B cell (primary cell): ENCODE results near the gene PRKAB1. TPM values are rescaled to one million over a fixed set of nuclear protein-coding genes. Genes with fewer than 3 reads are reported as not detected.

Source experiments
- ATAC-seq: fragments of 200-7000 bp; cut with Tn5 transposase; one replicate; pipeline ENCODE4 v1.10.0; 2021; ENCODE audit warnings: low read depth, mild to moderate bottlenecking, moderate number of reproducible peaks, moderate library complexity
- CTCF ChIA-PET: fragments of 350-600 bp; sonication (Branson Sonifier 250); formaldehyde crosslinking; loops from one replicate; lab custom pipeline; 2021; ENCODE audit warnings: antibody characterized with exemption, inconsistent platforms; lab: Charles Lee
- POLR2A ChIA-PET: fragments of 350-600 bp; sonication (Branson Sonifier 250); formaldehyde crosslinking; loops from one replicate; lab custom pipeline; 2021; ENCODE audit warnings: antibody characterized with exemption; lab: Charles Lee
- DNase-seq: peaks from one replicate; pipeline ENCODE4 v3.0.0; 2013
- H2AFZ ChIP-seq: 2 replicates; pipeline ENCODE4 v1.6.1; 2012; ENCODE audit warnings: mild to moderate bottlenecking, low read depth, low read length; ENCODE audit not compliant: insufficient read depth, poor library complexity, severe bottlenecking
- H3K27ac ChIP-seq, 2 donors: 1 replicate in 1 of 2; 2 replicates in 1 of 2; pipeline ENCODE4 v1.5.1; 2012 to 2013; ENCODE audit warnings: low read length in 2 of 2, mild to moderate bottlenecking in 2 of 2, moderate library complexity in 1 of 2
- H3K27me3 ChIP-seq, 4 experiments: fragments of 200-600 bp in 1 of 4; sonication (generic) in 1 of 4; replicated peaks in 1 of 4; 1 replicate in 2 of 4; 2 replicates in 2 of 4; pipeline versions ENCODE4 v1.6.1 to v1.7.0; 2013 to 2016; ENCODE audit warnings: low read length in 3 of 4, mild to moderate bottlenecking in 2 of 4, mixed read lengths in 1 of 4, moderate library complexity in 1 of 4; ENCODE audit not compliant: insufficient read depth in 4 of 4, control insufficient read depth in 3 of 4; ENCODE audit errors: control extremely low read depth in 1 of 4
- H3K36me3 ChIP-seq, 2 experiments: replicated peaks in 1 of 2; 1 replicate in 1 of 2; 2 replicates in 1 of 2; pipeline versions ENCODE4 v1.6.1 to v1.7.1; 2013; ENCODE audit warnings: low read length in 1 of 2; ENCODE audit not compliant: insufficient read depth in 2 of 2, control insufficient read depth in 1 of 2; ENCODE audit errors: control extremely low read depth in 1 of 2, extremely low read depth in 1 of 2
- H3K4me1 ChIP-seq, 2 donors: fragments of 200-600 bp in 1 of 2; sonication (generic) in 1 of 2; 1 replicate in 1 of 2; 2 replicates in 1 of 2; pipeline versions ENCODE4 v1.5.1 to v1.6.1; 2013 to 2017; ENCODE audit warnings: low read length in 2 of 2; ENCODE audit not compliant: control insufficient read depth in 2 of 2, insufficient read depth in 2 of 2
- H3K4me2 ChIP-seq: replicated peaks from 2 replicates; pipeline ENCODE3; 2012; ENCODE audit warnings: mild to moderate bottlenecking, low read depth, low read length; ENCODE audit not compliant: poor library complexity, severe bottlenecking
- H3K4me3 ChIP-seq, 5 experiments: fragments of 200-600 bp in 1 of 5; sonication (generic) in 1 of 5; 1 replicate in 3 of 5; 2 replicates in 2 of 5; pipeline versions ENCODE4 v1.5.1 to v1.7.0; 2011 to 2016; ENCODE audit warnings: low read length in 4 of 5, mild to moderate bottlenecking in 4 of 5, low read depth in 2 of 5, control low read depth in 1 of 5, moderate library complexity in 1 of 5; ENCODE audit not compliant: insufficient read depth in 1 of 5; ENCODE audit errors: control extremely low read depth in 1 of 5, extremely low read depth in 1 of 5
- H3K79me2 ChIP-seq: fragments of 200-600 bp; sonication (generic); one replicate; pipeline ENCODE4 v1.6.0; 2016; ENCODE audit warnings: low read length; ENCODE audit not compliant: control insufficient read depth, insufficient read depth
- H3K9ac ChIP-seq: fragments of 200-600 bp; sonication (generic); 2 replicates; pipeline ENCODE4 v1.6.1; 2017; ENCODE audit warnings: mild to moderate bottlenecking, low read length, moderate library complexity
- H3K9me3 ChIP-seq, 3 donors: one replicate each; pipeline versions ENCODE4 v1.6.1 to v1.7.1; 2013; ENCODE audit warnings: low read length in 2 of 3; ENCODE audit not compliant: control insufficient read depth in 2 of 3, insufficient read depth in 1 of 3; ENCODE audit errors: control extremely low read depth in 1 of 3
- H4K20me1 ChIP-seq: 2 replicates; pipeline ENCODE4 v1.6.0; 2012; ENCODE audit warnings: mild to moderate bottlenecking, low read length; ENCODE audit not compliant: insufficient read depth, control insufficient read depth, poor library complexity, severe bottlenecking
- H3K27ac Mint-ChIP-seq: one replicate; pipeline ENCODE4 v1.8.0; 2021; ENCODE audit warnings: mixed read lengths
- H3K27me3 Mint-ChIP-seq: one replicate; pipeline ENCODE4 v1.8.0; 2021; ENCODE audit warnings: mixed read lengths
- H3K4me1 Mint-ChIP-seq: one replicate; pipeline ENCODE4 v1.8.0; 2021; ENCODE audit warnings: mixed read lengths
- H3K4me3 Mint-ChIP-seq: one replicate; pipeline ENCODE4 v1.8.0; 2021; ENCODE audit warnings: mixed read lengths
- H3K9me3 Mint-ChIP-seq: one replicate; pipeline ENCODE4 v1.8.0; 2022; ENCODE audit warnings: mixed read lengths; ENCODE audit not compliant: insufficient read depth
- CTCF ChIP-seq: fragments of 200-600 bp; IDR thresholded peaks from one replicate; pipeline ENCODE4 v1.8.0; 2022; ENCODE audit warnings: antibody characterized with exemption, mild to moderate bottlenecking
- EZH2 ChIP-seq: IDR thresholded peaks from 2 replicates; pipeline ENCODE4 v1.6.1; 2012; ENCODE audit warnings: borderline replicate concordance, low read depth, mild to moderate bottlenecking, moderate library complexity, low read length; ENCODE audit not compliant: insufficient read depth, poor library complexity, severe bottlenecking
- WGBS: methylation state at CpG from one replicate; pipeline ENCODE4 v1.1.5; 2013; ENCODE audit warnings: missing lambda C conversion rate; ENCODE audit not compliant: insufficient coverage; 5-methylcytosine and 5-hydroxymethylcytosine counted together
- intact Hi-C: fragments of 100-400 bp; cut with micrococcal nuclease; formaldehyde crosslinking; loops from one replicate; pipeline ENCODE4 v1.10.0; 2022
- polyA plus RNA-seq: library from polyadenylated mRNA; depleted of rRNA; stranded (reverse); fragments of >200 nt; gene quantifications from 2 replicates; pipeline ENCODE4 v1.2.3, GENCODE V29; 2012
- total RNA-seq, 2 donors: library from RNA; stranded (reverse); fragments of 120-200 nt in 1 of 2; gene quantifications; 1 replicate in 1 of 2; 2 replicates in 1 of 2; pipeline versions ENCODE4 v1.2.3 to v1.2.4, GENCODE V29; 2013 to 2022

PRKAB1 gene
- total and polyA plus RNA-seq, 2 donors (not counting 1 experiment from before 2014, with no cell fraction given) = 36.4 to 56.4 TPM

DNA sequence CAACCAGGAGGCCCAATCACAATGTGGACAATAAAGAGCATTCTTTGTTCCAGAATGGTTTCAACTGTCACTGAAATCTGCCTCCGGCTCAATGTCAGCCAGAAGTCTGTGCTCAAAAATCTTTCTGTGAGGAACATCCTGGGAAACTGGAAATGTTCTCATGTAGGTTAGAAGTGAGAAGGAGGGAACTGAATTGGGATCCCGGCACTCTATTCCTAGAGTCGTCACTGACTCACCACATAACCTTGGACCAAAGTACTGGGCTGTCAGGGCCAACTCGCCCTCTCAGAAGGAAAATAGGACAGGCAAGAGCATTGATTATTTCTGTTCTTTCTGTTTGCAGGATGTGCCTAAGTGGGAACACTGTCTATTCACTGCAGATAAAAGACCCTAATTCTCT lies 57.6 kb downstream of the PRKAB1 start:
- intact Hi-C loops = no loop called here
- H3K4me1 ChIP-seq = no peaks in the 10 kb centered on the region

More for the DNA sequence above, 57.6 kb downstream of the PRKAB1 start:
- Mint-ChIP-seq H3K27ac (no peak overlapping the region), H3K9me3 (no peaks in the 10 kb centered on the region), H3K27me3 (no peaks in the 10 kb centered on the region), H3K4me1 (peaks cover 10% of the 10 kb centered on the region), H3K4me3 (no peak overlapping the region)
- H3K4me2 ChIP-seq = no peak overlapping the region
- H3K9ac ChIP-seq = no peak overlapping the region
- no peak overlapping the region for H3K4me3 ChIP-seq
- ATAC-seq (no peak), DNase-seq (no peak)
- ChIA-PET CTCF (no interaction called here), POLR2A (no interaction called here)
- no peak overlapping the region for H2AFZ ChIP-seq
- no peaks in the 10 kb centered on the region for H4K20me1 ChIP-seq
- TF ChIP-seq EZH2 = no peak
- TF ChIP-seq CTCF = no peak
- no peaks in the 10 kb centered on the region for H3K79me2 ChIP-seq
- H3K36me3 ChIP-seq = peaks cover 0 to 3% of the 10 kb centered on the region in 2 experiments
- no peak overlapping the region for H3K27ac ChIP-seq
- 100% methylated on average over 1 of the region's 4 CpGs for WGBS
- no peaks in the 10 kb centered on the region for H3K27me3 ChIP-seq
- H3K9me3 ChIP-seq = no peaks in the 10 kb centered on the region
